ENCODE data around the gene DHRS9.
"Not testable (repeated sequence)": the region's sequence is repeated elsewhere in the genome, so short reads cannot be mapped to it uniquely, and the experiment has no call there.

The DHRS9 gene

DNA sequence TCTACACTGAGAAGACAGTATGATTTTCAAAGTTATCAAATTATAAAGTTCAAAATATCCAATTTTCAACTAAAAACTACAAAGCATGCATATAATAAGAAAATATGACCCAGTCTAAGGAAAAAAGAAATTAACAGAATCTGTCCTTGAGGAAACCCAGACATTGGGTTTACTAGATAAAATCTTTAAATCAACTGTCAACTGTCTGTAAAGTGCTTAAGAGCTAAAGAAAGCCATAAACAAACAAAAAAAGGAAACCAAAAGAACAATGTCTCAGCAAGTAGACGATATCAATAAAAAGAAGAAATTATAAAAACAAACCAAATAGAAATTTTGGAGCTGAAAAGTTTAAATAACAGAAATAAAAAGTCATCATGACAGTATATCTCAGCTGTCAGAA, 27.8 kb upstream of the DHRS9 start:
- no peak overlapping the region for H3K9ac ChIP-seq (ENCODE audit: low read length)
- H3K36me3 ChIP-seq (ENCODE audit: control insufficient read depth, low read depth, low read length), result no peaks in the 10 kb centered on the region
- H3K4me3 ChIP-seq (ENCODE audit: low read length), result no peak overlapping the region
- no peaks in the 10 kb centered on the region for H3K27me3 ChIP-seq (ENCODE audit: control insufficient read depth, insufficient read depth, low read length)
- H3K27ac ChIP-seq (ENCODE audit: low read length), result no peak overlapping the region
- no peaks in the 10 kb centered on the region for H3K4me1 ChIP-seq (ENCODE audit: control insufficient read depth, low read depth, low read length)
- H3K9me3 ChIP-seq (ENCODE audit: control insufficient read depth, low read depth, low read length), result peaks cover 10% of the 10 kb centered on the region

DNA sequence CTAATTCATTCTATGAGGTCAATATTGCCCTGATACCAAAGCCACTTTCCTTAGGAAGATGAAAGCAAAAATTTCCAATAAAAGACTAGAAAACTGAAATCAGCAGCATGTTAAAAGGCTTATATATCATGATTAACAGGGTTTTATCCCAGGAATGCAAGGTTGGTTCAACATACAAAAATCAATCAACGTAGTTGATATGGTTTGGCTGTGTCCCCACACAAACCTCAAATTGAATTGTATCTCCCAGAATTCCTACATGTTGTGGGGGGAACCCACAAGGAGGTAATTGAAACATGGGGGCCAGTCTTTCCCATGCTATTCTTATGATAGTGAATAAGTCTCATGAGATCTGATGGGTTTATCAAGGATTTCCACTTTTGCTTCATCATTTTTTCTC, 26.5 kb upstream of the DHRS9 start:
- H3K9ac ChIP-seq (ENCODE audit: low read length), result no peak overlapping the region
- no peak overlapping the region for H3K27ac ChIP-seq (ENCODE audit: low read length)

DNA sequence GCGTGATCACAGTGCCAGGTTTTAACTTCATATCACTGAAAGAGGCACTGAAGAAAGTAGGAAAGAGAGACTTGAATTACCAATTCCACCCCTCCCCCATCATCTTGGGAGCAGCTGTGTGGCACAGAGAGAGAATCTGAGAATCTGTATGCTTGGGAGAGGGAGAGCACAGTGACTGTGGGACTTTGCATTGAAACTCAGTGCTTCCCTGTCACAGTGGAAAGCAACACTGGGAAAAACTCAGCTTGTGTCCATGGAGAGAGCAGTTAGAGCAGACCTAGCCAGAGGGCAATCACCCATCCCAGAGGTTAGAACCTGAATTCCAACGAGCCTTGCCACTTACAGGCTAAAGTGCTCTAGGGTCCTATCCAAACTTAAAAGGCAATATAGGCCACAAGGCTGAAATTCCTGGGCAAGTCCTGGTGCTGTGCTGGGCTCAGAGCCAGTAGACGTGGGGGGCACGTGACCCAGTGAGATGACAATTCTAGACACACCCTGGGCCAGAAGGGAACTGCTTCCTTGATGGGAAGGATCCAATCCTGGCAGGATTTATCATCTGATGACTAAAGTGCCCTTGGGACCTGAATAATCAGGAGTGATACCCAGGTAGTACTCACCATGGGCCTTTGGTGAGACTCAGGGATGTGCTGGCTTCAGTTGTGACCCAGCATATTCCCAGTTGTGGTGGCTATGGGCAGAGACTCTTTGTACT, 22.8 kb upstream of the DHRS9 start:
- Histone ChIP-seq H3K27ac (ENCODE audit: low read length) (no peak overlapping the region), H3K27me3 (ENCODE audit: control insufficient read depth, insufficient read depth, low read length) (no peaks in the 10 kb centered on the region), H3K9ac (ENCODE audit: low read length) (no peak overlapping the region), H3K36me3 (ENCODE audit: control insufficient read depth, low read depth, low read length) (no peaks in the 10 kb centered on the region), H3K4me1 (ENCODE audit: control insufficient read depth, low read depth, low read length) (no peaks in the 10 kb centered on the region), H3K9me3 (ENCODE audit: control insufficient read depth, low read depth, low read length) (peaks cover 10% of the 10 kb centered on the region), H3K4me3 (ENCODE audit: low read length) (no peak overlapping the region)

More for the DNA sequence above, 26.5 kb upstream of the DHRS9 start:
- H3K4me1 ChIP-seq (ENCODE audit: control insufficient read depth, low read depth, low read length), result no peaks in the 10 kb centered on the region
- H3K27me3 ChIP-seq (ENCODE audit: control insufficient read depth, insufficient read depth, low read length), result no peaks in the 10 kb centered on the region
- H3K36me3 ChIP-seq (ENCODE audit: control insufficient read depth, low read depth, low read length), result no peaks in the 10 kb centered on the region
- peaks cover 10% of the 10 kb centered on the region for H3K9me3 ChIP-seq (ENCODE audit: control insufficient read depth, low read depth, low read length)
- H3K4me3 ChIP-seq (ENCODE audit: low read length), result no peak overlapping the region

DNA sequence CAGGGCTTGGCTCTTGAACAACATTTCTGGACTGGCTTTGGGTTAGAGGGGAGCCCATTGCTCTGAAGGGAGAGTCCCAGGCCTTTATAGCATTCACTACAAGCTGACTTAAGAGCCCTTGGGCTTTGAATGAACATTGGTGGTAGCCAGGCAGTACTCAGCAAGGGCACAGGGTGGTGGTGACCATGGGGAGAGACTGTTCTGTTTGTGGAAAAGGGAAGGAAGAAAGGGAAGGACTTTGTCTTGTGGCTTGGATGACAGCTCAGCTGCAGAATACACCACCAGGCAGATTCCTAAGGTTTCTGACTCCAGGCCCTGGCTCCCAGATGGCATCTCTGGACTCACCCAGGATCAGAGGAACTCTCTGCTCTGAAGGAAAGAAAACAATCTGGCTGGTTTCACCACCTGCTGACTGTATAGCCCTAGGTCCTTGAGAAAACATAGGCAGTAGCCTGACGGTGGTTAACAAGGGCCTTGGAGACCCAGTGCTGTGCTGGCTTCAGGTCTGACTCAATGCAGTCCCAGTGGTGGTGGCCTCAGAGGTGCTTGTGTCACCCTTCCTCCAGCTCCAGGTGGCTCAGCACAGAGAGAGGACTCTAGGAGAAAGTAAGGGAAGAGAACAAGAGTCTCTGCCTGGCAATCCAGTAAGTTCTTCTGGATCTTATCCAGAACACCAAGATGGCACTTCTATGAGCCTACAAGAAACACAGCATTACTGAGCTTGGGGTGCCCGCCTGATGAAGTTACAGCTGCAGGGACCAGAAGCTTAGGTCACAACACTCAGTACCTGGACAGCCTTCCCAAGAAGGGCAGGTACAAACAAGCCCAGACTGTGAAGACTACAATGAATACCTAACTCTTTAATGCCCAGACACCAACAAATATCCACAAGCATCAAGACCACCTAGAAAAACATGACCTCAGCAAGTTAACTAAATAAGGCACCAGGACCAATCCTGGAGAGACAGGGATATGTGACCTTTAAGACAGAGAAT, 21.8 kb upstream of the DHRS9 start:
- peaks cover 5% of the 10 kb centered on the region for H3K9me3 ChIP-seq (ENCODE audit: control insufficient read depth, low read depth, low read length)
- no peaks in the 10 kb centered on the region for H3K36me3 ChIP-seq (ENCODE audit: control insufficient read depth, low read depth, low read length)
- H3K9ac ChIP-seq (ENCODE audit: low read length), result no peak overlapping the region
- H3K27ac ChIP-seq (ENCODE audit: low read length), result no peak overlapping the region
- no peak overlapping the region for H3K4me3 ChIP-seq (ENCODE audit: low read length)
- H3K4me1 ChIP-seq (ENCODE audit: control insufficient read depth, low read depth, low read length), result no peaks in the 10 kb centered on the region
- no peaks in the 10 kb centered on the region for H3K27me3 ChIP-seq (ENCODE audit: control insufficient read depth, insufficient read depth, low read length)

DNA sequence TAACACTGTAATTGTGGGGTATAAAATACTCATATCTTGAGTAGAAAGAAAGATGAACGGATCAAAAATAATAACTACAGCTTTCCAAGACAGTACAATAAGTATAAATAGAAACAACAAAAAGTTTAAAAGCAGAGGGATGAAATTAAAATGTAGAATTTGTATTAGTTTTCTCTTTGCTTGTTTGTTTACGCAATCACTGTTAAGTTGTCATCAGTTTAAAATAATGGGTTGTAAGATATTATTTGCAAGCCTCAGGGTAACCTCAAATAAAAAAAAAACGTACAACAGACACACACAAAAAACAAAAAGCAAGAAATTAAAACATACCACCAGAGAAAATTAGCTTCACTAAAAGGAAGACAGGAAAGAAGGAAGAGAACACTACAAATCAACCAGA, 20.2 kb upstream of the DHRS9 start:
- H3K27ac ChIP-seq (ENCODE audit: low read length), result no peak overlapping the region
- H3K27me3 ChIP-seq (ENCODE audit: control insufficient read depth, insufficient read depth, low read length), result no peaks in the 10 kb centered on the region
- H3K4me3 ChIP-seq (ENCODE audit: low read length), result no peak overlapping the region
- no peaks in the 10 kb centered on the region for H3K36me3 ChIP-seq (ENCODE audit: control insufficient read depth, low read depth, low read length)
- H3K4me1 ChIP-seq (ENCODE audit: control insufficient read depth, low read depth, low read length), result no peaks in the 10 kb centered on the region
- no peak overlapping the region for H3K9ac ChIP-seq (ENCODE audit: low read length)
- H3K9me3 ChIP-seq (ENCODE audit: control insufficient read depth, low read depth, low read length), result no peaks in the 10 kb centered on the region

DNA sequence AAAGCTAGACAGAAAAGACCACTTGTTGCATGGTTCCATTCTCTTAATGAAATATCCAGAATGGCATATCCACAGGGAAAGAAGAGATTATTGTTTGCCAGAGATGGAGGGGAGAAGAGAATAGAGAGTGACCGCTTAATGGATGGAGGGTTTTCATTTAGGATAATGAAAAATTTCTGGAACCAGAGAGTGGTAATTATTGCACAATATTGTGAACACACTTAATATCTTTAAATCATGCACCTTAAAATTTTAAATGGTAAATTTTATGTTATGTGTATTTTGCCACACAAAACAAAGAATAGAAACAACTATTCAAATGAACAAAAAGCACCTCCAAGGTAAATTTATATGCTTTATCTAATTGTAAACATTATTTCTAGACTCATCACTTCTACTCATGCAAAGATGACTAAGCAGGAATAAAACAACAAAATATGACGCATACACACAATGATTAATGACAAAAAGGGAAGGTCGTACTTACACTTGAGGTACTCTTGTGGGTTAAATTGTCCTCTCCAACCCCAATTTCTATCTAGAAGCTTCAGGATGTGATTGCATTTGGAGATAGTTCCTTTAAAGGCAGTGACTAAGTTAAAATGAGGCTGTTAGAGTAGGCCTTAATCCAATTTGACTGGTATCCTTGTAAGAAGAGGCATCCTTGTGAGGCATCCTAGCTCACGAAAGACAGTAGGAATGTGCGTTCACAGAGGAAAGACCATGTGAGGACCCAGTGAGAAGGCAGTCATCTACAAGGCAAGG, 18.7 kb upstream of the DHRS9 start:
- H3K4me1 ChIP-seq (ENCODE audit: control insufficient read depth, low read depth, low read length), result no peaks in the 10 kb centered on the region
- H3K36me3 ChIP-seq (ENCODE audit: control insufficient read depth, low read depth, low read length), result no peaks in the 10 kb centered on the region
- no peak overlapping the region for H3K9ac ChIP-seq (ENCODE audit: low read length)
- H3K27ac ChIP-seq (ENCODE audit: low read length), result no peak overlapping the region
- H3K9me3 ChIP-seq (ENCODE audit: control insufficient read depth, low read depth, low read length), result no peaks in the 10 kb centered on the region
- no peaks in the 10 kb centered on the region for H3K27me3 ChIP-seq (ENCODE audit: control insufficient read depth, insufficient read depth, low read length)
- no peak overlapping the region for H3K4me3 ChIP-seq (ENCODE audit: low read length)

DNA sequence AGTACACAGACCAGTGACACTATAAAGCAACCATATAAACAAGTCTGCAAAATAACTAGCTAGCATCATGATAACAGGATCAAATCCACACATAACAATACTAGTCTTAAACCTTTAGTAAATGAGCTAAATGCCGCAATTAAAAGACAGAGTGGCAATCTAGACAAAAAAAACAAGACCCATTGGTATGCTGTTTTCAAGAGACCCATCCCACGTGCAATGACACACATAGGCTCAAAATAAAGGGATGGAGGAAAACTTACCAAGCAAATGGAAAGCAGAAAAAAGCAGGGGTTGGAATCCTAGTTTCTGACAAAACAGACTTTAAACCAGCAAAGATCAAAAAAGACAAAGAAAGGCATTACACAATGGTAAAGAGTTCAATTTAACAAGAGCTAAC, 14.8 kb upstream of the DHRS9 start:
- not testable (repeated sequence) for H3K9ac ChIP-seq (ENCODE audit: low read length); H3K27ac ChIP-seq (ENCODE audit: low read length); H3K36me3 ChIP-seq (ENCODE audit: control insufficient read depth, low read depth, low read length); H3K27me3 ChIP-seq (ENCODE audit: control insufficient read depth, insufficient read depth, low read length); H3K9me3 ChIP-seq (ENCODE audit: control insufficient read depth, low read depth, low read length); H3K4me3 ChIP-seq (ENCODE audit: low read length); H3K4me1 ChIP-seq (ENCODE audit: control insufficient read depth, low read depth, low read length)

DNA sequence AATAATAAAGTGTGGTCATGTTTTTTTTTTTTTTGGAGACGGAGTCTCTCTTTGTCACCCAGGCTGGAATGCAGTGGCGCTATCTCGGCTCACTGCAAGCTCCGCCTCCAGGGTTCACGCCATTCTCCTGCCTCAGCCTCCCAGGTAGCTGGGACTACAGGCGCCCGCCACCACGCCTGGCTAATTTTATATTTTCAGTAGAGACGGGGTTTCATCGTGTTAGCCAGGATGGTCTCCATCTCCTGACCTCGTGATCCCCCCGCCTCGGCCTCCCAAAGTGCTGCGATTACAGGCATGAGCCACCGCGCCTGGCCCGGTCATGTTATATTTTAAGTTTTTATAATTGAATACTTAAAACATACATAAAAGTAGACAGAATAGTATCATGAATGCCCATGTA, 5.2 kb upstream of the DHRS9 start:
- not testable (repeated sequence) for H3K9ac ChIP-seq (ENCODE audit: low read length); H3K27ac ChIP-seq (ENCODE audit: low read length); H3K4me3 ChIP-seq (ENCODE audit: low read length); H3K27me3 ChIP-seq (ENCODE audit: control insufficient read depth, insufficient read depth, low read length); H3K36me3 ChIP-seq (ENCODE audit: control insufficient read depth, low read depth, low read length); H3K9me3 ChIP-seq (ENCODE audit: control insufficient read depth, low read depth, low read length); H3K4me1 ChIP-seq (ENCODE audit: control insufficient read depth, low read depth, low read length)

DNA sequence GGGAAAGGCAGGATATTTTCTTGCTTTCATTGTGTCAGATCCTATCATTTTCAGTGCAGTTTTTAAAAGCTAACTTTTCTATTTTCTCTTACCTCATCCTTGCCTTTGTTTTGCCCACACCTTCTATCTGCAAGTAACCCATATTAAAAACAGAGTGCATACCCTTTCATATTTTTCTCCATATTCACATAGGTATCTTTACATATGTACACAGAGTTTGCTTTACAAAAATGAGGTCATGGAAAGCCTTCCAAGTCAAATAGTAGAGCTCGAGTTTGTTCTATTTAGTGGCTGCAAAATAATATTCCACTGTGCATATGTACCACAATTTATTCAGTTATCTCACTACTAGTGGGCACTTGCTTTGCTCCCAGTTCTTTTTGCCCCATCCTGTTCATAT, 3.9 kb upstream of the DHRS9 start:
- no peaks in the 10 kb centered on the region for H3K9me3 ChIP-seq (ENCODE audit: control insufficient read depth, low read depth, low read length)
- H3K4me3 ChIP-seq (ENCODE audit: low read length), result no peak overlapping the region
- H3K9ac ChIP-seq (ENCODE audit: low read length), result no peak overlapping the region
- no peaks in the 10 kb centered on the region for H3K36me3 ChIP-seq (ENCODE audit: control insufficient read depth, low read depth, low read length)
- no peaks in the 10 kb centered on the region for H3K4me1 ChIP-seq (ENCODE audit: control insufficient read depth, low read depth, low read length)
- no peaks in the 10 kb centered on the region for H3K27me3 ChIP-seq (ENCODE audit: control insufficient read depth, insufficient read depth, low read length)
- no peak overlapping the region for H3K27ac ChIP-seq (ENCODE audit: low read length)

DNA sequence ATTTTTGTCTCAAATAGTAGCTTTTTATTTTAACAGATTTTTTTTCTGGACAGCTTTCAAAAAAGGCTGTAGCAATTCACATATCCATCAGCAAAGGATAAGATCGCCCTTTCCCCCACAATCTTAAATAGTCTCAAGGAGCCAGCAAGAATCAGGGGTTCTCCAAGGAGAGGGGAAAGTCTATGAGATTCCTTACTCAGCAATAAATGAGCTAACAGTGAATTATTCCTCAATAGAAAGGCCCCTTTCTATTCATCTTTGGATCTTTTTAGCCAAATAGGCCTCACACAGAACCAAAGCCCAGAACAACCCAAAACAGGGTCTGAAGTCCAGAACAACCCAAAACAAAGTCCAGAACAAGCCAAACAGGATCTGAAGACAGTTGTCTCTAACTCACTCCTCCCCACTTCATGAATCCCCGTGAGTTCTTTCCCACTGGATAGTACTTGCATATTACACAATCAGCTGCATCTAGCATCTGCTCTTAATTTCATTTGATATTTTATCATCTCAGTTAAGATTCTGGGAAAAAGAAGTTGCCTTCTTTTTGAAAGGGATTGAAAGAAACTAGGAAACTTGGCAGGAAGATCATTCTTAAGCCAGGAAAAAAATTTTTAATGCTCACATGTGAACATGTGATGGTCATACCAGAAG, 3.4 kb upstream of the DHRS9 start:
- Histone ChIP-seq H3K36me3 (ENCODE audit: control insufficient read depth, low read depth, low read length) (no peaks in the 10 kb centered on the region), H3K4me1 (ENCODE audit: control insufficient read depth, low read depth, low read length) (no peaks in the 10 kb centered on the region), H3K9ac (ENCODE audit: low read length) (no peak overlapping the region), H3K27me3 (ENCODE audit: control insufficient read depth, insufficient read depth, low read length) (no peaks in the 10 kb centered on the region), H3K9me3 (ENCODE audit: control insufficient read depth, low read depth, low read length) (no peaks in the 10 kb centered on the region), H3K27ac (ENCODE audit: low read length) (no peak overlapping the region), H3K4me3 (ENCODE audit: low read length) (no peak overlapping the region)

DNA sequence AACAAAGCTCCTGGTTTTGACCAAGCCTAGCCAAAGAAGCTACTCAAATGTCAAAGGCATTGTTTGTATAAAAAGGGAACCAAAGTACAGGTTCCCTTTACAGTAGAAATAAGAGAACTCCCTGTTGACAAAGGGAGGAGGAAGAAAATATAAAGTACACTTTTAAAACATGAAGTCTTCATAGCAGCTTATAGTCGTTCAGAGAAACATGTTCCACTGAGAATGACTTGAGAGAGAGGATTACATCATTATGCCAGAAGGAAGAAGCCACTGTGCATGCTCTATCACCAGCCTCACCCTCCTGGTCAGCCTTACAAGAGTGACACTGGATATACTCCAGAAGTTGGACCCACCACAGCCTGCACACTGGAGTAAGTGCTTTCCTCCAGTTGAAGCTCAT, 2.5 kb upstream of the DHRS9 start:
- Histone ChIP-seq H3K4me3 (ENCODE audit: low read length) (no peak overlapping the region), H3K36me3 (ENCODE audit: control insufficient read depth, low read depth, low read length) (no peaks in the 10 kb centered on the region), H3K27ac (ENCODE audit: low read length) (no peak overlapping the region), H3K4me1 (ENCODE audit: control insufficient read depth, low read depth, low read length) (no peaks in the 10 kb centered on the region), H3K9me3 (ENCODE audit: control insufficient read depth, low read depth, low read length) (no peaks in the 10 kb centered on the region), H3K27me3 (ENCODE audit: control insufficient read depth, insufficient read depth, low read length) (no peaks in the 10 kb centered on the region), H3K9ac (ENCODE audit: low read length) (no peak overlapping the region)

Measured in iPS-18a (cell line).